ENCODE measurements around the gene TRIM33. TPM values are rescaled to one million over a fixed set of nuclear protein-coding genes. Genes with fewer than 3 reads are reported as not detected.

The TRIM33 gene
- total and polyA plus RNA-seq, 2 donors (not counting 1 experiment from before 2014, with no cell fraction given): 13.7 to 61.0 TPM

DNA sequence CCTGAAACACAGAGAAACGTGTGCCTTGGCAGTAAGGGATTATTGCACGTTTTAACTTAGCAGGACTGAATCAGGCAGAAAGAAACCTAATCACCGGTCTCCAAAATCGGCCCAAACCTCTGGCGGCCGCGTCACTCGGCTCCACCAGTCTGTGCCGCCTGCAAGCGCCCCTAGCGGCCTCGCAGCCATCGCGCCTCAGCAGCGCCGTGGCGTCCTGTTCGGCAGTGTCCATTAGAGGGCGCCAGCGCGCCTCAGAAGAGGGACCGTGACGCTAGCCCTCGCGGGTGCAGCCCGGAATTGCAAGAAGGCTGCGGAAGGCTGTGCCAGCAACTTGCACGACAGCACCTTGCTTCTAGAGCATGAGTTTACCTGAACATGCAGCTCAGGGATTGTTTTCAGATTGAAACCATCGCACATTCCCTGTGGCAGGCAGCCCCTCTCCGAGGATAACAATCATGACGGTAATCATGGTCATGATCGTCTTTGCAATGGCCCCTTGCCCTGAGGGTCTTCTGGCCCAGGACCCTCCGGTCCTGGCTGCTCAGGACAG lies 164.4 kb downstream of the TRIM33 start:
- H3K79me2 ChIP-seq (ENCODE audit: control insufficient read depth, insufficient read depth, low read length): no peaks in the 10 kb centered on the region
- ATAC-seq (ENCODE audit: low read depth): peak; percentile 100
- no peaks in the 10 kb centered on the region for H3K9me3 ChIP-seq (ENCODE audit: control extremely low read depth in 1 of 3, control insufficient read depth in 2 of 3, insufficient read depth in 1 of 3, low read length in 2 of 3)
- peak overlapping the region; percentile 24 to 61 (median 53) for H3K4me3 ChIP-seq (ENCODE audit: control extremely low read depth in 1 of 5, extremely low read depth in 1 of 5, insufficient read depth in 1 of 5, low read depth in 2 of 5, low read length in 4 of 5)
- no peak overlapping the region for H3K27ac ChIP-seq (ENCODE audit: low read length in 2 of 2)
- DNase-seq: peak; percentile 98
- H3K36me3 ChIP-seq (replicated peaks in 1 of 2; ENCODE audit: control extremely low read depth in 1 of 2, control insufficient read depth in 1 of 2, extremely low read depth in 1 of 2, insufficient read depth in 2 of 2, low read length in 1 of 2): no peaks in the 10 kb centered on the region
- peak overlapping the region; percentile 87 for H3K4me2 ChIP-seq (replicated peaks; ENCODE audit: low read depth, low read length, poor library complexity, severe bottlenecking)
- peak overlapping the region; percentile 55 for H3K9ac ChIP-seq (ENCODE audit: low read length)
- H3K4me1 ChIP-seq (ENCODE audit: control insufficient read depth in 2 of 2, insufficient read depth in 2 of 2, low read length in 2 of 2): peaks cover 0 to 13% of the 10 kb centered on the region in 2 donors
- peak overlapping the region; percentile 87 for H2AFZ ChIP-seq (ENCODE audit: insufficient read depth, low read depth, low read length, poor library complexity, severe bottlenecking)
- intact Hi-C loops (cut with micrococcal nuclease): loop anchor here (1.0 to 10.0 kb wide), 9 partner anchors 82 to 1632 kb away; partner anchors contain the start of genes BCAS2, CSDE1, DENND2C and NRAS
- H3K4me3 Mint-ChIP-seq: peak overlapping the region; percentile 97
- peak overlapping the region; percentile 62 for H3K27ac Mint-ChIP-seq
- no peaks in the 10 kb centered on the region for H3K9me3 Mint-ChIP-seq (ENCODE audit: insufficient read depth)
- peaks cover 0 to 3% (median under 1%) of the 10 kb centered on the region in 4 experiments for H3K27me3 ChIP-seq (replicated peaks in 1 of 4; ENCODE audit: control extremely low read depth in 1 of 4, control insufficient read depth in 3 of 4, insufficient read depth in 4 of 4, low read length in 3 of 4)
- 11% methylated on average over 33 of the region's 33 CpGs for WGBS (ENCODE audit: insufficient coverage)
- H4K20me1 ChIP-seq (ENCODE audit: control insufficient read depth, insufficient read depth, low read length, poor library complexity, severe bottlenecking): no peaks in the 10 kb centered on the region
- POLR2A ChIA-PET: no interaction called here
- peaks cover 10% of the 10 kb centered on the region for H3K4me1 Mint-ChIP-seq
- CTCF ChIA-PET: interaction anchor here (0.7 to 1.9 kb wide), 21 partner anchors 8 to 765 kb away, joined by 3 to 12 read pairs (median 3); partner anchors contain the start of gene BCAS2
- no peak for TF ChIP-seq EZH2 (IDR thresholded peaks at IDR 0.05; ENCODE audit: borderline replicate concordance, insufficient read depth, low read depth, low read length, poor library complexity, severe bottlenecking)
- TF ChIP-seq, protein P1, sequence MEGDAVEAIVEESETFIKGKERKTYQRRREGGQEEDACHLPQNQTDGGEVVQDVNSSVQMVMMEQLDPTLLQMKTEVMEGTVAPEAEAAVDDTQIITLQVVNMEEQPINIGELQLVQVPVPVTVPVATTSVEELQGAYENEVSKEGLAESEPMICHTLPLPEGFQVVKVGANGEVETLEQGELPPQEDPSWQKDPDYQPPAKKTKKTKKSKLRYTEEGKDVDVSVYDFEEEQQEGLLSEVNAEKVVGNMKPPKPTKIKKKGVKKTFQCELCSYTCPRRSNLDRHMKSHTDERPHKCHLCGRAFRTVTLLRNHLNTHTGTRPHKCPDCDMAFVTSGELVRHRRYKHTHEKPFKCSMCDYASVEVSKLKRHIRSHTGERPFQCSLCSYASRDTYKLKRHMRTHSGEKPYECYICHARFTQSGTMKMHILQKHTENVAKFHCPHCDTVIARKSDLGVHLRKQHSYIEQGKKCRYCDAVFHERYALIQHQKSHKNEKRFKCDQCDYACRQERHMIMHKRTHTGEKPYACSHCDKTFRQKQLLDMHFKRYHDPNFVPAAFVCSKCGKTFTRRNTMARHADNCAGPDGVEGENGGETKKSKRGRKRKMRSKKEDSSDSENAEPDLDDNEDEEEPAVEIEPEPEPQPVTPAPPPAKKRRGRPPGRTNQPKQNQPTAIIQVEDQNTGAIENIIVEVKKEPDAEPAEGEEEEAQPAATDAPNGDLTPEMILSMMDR (IDR thresholded peaks at IDR 0.05): peak; percentile 100
- H3K27me3 Mint-ChIP-seq: peaks cover 14% of the 10 kb centered on the region

DNA sequence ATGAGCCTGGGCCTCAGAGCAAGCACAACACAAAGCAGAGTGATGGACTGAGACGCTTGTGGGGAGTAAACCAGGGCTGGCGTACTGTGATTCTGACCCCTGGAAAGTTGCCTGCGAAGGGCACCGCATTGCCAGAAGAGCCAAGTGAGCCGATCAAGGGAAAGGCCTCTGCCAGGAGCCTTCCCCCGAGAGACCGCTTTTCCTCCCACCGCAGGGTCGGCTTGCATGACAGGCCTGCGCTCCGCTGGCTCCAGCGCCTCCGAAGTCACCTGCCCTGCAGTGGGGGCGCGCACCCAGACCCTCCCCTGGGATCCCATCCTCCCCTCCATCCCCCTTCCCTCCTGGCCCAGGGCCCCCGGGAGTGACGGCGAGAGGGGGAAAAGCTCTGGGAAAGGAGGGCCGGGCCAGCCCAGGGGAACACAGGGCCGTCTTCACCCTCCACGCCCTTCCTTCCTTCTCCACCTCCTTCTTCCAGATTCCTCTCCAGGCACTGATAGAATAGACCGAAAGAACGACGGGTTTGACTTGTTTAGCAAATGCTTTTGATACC lies 165.0 kb downstream of the TRIM33 start:
- CTCF ChIA-PET: interaction anchor here (0.6 to 1.9 kb wide), 11 partner anchors 9 to 720 kb away, joined by 3 to 9 read pairs (median 3); partner anchors contain the start of gene BCAS2
- intact Hi-C loops (cut with micrococcal nuclease): loop anchor here (1.0 to 10.0 kb wide), 9 partner anchors 82 to 1631 kb away; partner anchors contain the start of genes BCAS2, CSDE1, DENND2C and NRAS
- H3K27ac ChIP-seq (ENCODE audit: low read length in 2 of 2): no peak overlapping the region

More for the DNA sequence above, 165.0 kb downstream of the TRIM33 start:
- Histone ChIP-seq H3K9ac (ENCODE audit: low read length) (peak overlapping the region; percentile 55), H3K4me3 (ENCODE audit: control extremely low read depth in 1 of 5, extremely low read depth in 1 of 5, insufficient read depth in 1 of 5, low read depth in 2 of 5, low read length in 4 of 5) (peak overlapping the region; percentile 24 to 61 (median 53)), H3K4me1 (ENCODE audit: control insufficient read depth in 2 of 2, insufficient read depth in 2 of 2, low read length in 2 of 2) (peaks cover 0 to 13% of the 10 kb centered on the region in 2 donors), H3K36me3 (replicated peaks in 1 of 2; ENCODE audit: control extremely low read depth in 1 of 2, control insufficient read depth in 1 of 2, extremely low read depth in 1 of 2, insufficient read depth in 2 of 2, low read length in 1 of 2) (no peaks in the 10 kb centered on the region), H4K20me1 (ENCODE audit: control insufficient read depth, insufficient read depth, low read length, poor library complexity, severe bottlenecking) (no peaks in the 10 kb centered on the region), H3K79me2 (ENCODE audit: control insufficient read depth, insufficient read depth, low read length) (no peaks in the 10 kb centered on the region), H3K4me2 (replicated peaks; ENCODE audit: low read depth, low read length, poor library complexity, severe bottlenecking) (peak overlapping the region; percentile 87), H3K9me3 (ENCODE audit: control extremely low read depth in 1 of 3, control insufficient read depth in 2 of 3, insufficient read depth in 1 of 3, low read length in 2 of 3) (no peaks in the 10 kb centered on the region), H2AFZ (ENCODE audit: insufficient read depth, low read depth, low read length, poor library complexity, severe bottlenecking) (peak overlapping the region; percentile 87), H3K27me3 (replicated peaks in 1 of 4; ENCODE audit: control extremely low read depth in 1 of 4, control insufficient read depth in 3 of 4, insufficient read depth in 4 of 4, low read length in 3 of 4) (peaks cover 0 to 3% (median under 1%) of the 10 kb centered on the region in 4 experiments)
- TF ChIP-seq, protein P1 (IDR thresholded peaks at IDR 0.05): no peak
- no peak for TF ChIP-seq EZH2 (IDR thresholded peaks at IDR 0.05; ENCODE audit: borderline replicate concordance, insufficient read depth, low read depth, low read length, poor library complexity, severe bottlenecking)
- 41% methylated on average over 15 of the region's 24 CpGs for WGBS (ENCODE audit: insufficient coverage)
- H3K27ac Mint-ChIP-seq: peak overlapping the region; percentile 62
- no peaks in the 10 kb centered on the region for H3K9me3 Mint-ChIP-seq (ENCODE audit: insufficient read depth)
- DNase-seq: no peak
- H3K4me1 Mint-ChIP-seq: peaks cover 10% of the 10 kb centered on the region
- ATAC-seq (ENCODE audit: low read depth): peak; percentile 10
- H3K27me3 Mint-ChIP-seq: peaks cover 19% of the 10 kb centered on the region
- peak overlapping the region; percentile 97 for H3K4me3 Mint-ChIP-seq
- POLR2A ChIA-PET: no interaction called here

Data from B cell (primary cell).